ENCODE measurements around the gene CCDC18. TPM values are rescaled to one million over a fixed set of nuclear protein-coding genes. Genes with fewer than 3 reads are reported as not detected.

CCDC18 gene
- total and polyA plus RNA-seq, 8 donors, result 0.95 to 1.7 (median 1.2) TPM

- ATAC-seq, result no peak
- no peak for DNase-seq
- TF ChIP-seq CTCF (IDR thresholded peaks at IDR 0.05), result no peak
- no peaks in the 10 kb centered on the region for H3K27me3 ChIP-seq
- no peak overlapping the region for H3K27ac ChIP-seq
- intact Hi-C loops (cut with DNase I), result no loop called here
- WGBS, 2 donors, result 45 to 66% methylated on average over 1 of the region's 1 CpG
- no peak overlapping the region for H3K4me3 ChIP-seq
- H3K9me3 ChIP-seq, result no peaks in the 10 kb centered on the region
- no peaks in the 10 kb centered on the region for H3K36me3 ChIP-seq
- FAIRE-seq, result no peak
- no peaks in the 10 kb centered on the region for H3K4me1 ChIP-seq
Measured at GRCh38 chr1:93244298-93245069, 64.0 kb downstream of the CCDC18 start.

- no peak for FAIRE-seq
- 100% methylated on average over 1 of the region's 1 CpG for WGBS, 2 donors
- no peak overlapping the region for H3K4me3 ChIP-seq
- DNase-seq, result no peak
- no peak for ATAC-seq
- no peaks in the 10 kb centered on the region for H3K4me1 ChIP-seq
- no peak overlapping the region for H3K27ac ChIP-seq
- H3K9me3 ChIP-seq, result no peaks in the 10 kb centered on the region
- TF ChIP-seq CTCF (IDR thresholded peaks at IDR 0.05), result no peak
- H3K36me3 ChIP-seq, result no peaks in the 10 kb centered on the region
- intact Hi-C loops (cut with DNase I), result no loop called here
- no peaks in the 10 kb centered on the region for H3K27me3 ChIP-seq
Measured at GRCh38 chr1:93251966-93252365, 71.4 kb downstream of the CCDC18 start.

GRCh38 chr1:93252598-93252997, 72.1 kb downstream of the CCDC18 start:
- no peak for TF ChIP-seq CTCF (IDR thresholded peaks at IDR 0.05)
- 94 to 97% methylated on average over 2 of the region's 2 CpGs for WGBS, 2 donors
- intact Hi-C loops (cut with DNase I), result no loop called here
- DNase-seq, result no peak
- Histone ChIP-seq H3K27me3 (no peaks in the 10 kb centered on the region), H3K4me1 (no peaks in the 10 kb centered on the region), H3K36me3 (no peaks in the 10 kb centered on the region), H3K27ac (no peak overlapping the region), H3K4me3 (no peak overlapping the region), H3K9me3 (no peaks in the 10 kb centered on the region)
- no peak for ATAC-seq
- FAIRE-seq, result no peak

- Histone ChIP-seq H3K4me1 (no peaks in the 10 kb centered on the region), H3K27me3 (no peaks in the 10 kb centered on the region), H3K4me3 (no peak overlapping the region), H3K9me3 (no peaks in the 10 kb centered on the region), H3K36me3 (no peaks in the 10 kb centered on the region), H3K27ac (no peak overlapping the region)
- intact Hi-C loops (cut with DNase I), result no loop called here
- 70 to 73% methylated on average over 3 of the region's 3 CpGs for WGBS, 2 donors
- TF ChIP-seq CTCF (IDR thresholded peaks at IDR 0.05), result no peak
- ATAC-seq (no peak), FAIRE-seq (no peak), DNase-seq (no peak)
Measured at GRCh38 chr1:93253516-93253915, 73.0 kb downstream of the CCDC18 start.
